ENCODE data around the gene LKAAEAR1.

- TF ChIP-seq EZH2phosphoT487 (IDR thresholded peaks at IDR 0.05; ENCODE audit: borderline replicate concordance, low read depth, low read length) = no peak
- no peak for TF ChIP-seq CTCF (conservative IDR thresholded peaks at IDR 0.05; ENCODE audit: low read length)
Observed at GRCh38 chr20:64065062-64065973, 18.9 kb downstream of the LKAAEAR1 start.

Measured in OCI-LY7 (cell line).